Liver (tissue), 3 donors: Measurements from ENCODE around the gene NR2F1.

ENCODE experiments used
- ATF3 ChIP-seq: IDR thresholded peaks from 2 replicates; pipeline ENCODE4 v1.6.1; 2016; ENCODE audit warnings: antibody characterized with exemption
- EGR1 ChIP-seq, 2 donors: IDR thresholded peaks; 2 replicates each; pipeline ENCODE4 v1.6.1; 2016 to 2018; ENCODE audit warnings: antibody characterized with exemption in 2 of 2, low read depth in 2 of 2
- GABPA ChIP-seq, 2 donors: IDR thresholded peaks in 1 of 2; conservative IDR thresholded peaks in 1 of 2; 2 replicates each; pipeline ENCODE4 v1.6.1; 2016; ENCODE audit warnings: antibody characterized with exemption in 2 of 2, mild to moderate bottlenecking in 1 of 2, moderate library complexity in 1 of 2
- HNF4G ChIP-seq: IDR thresholded peaks from 2 replicates; pipeline ENCODE4 v1.6.1; 2016; ENCODE audit warnings: antibody characterized with exemption
- JUND ChIP-seq, 2 donors: IDR thresholded peaks; 2 replicates each; pipeline ENCODE4 v1.6.1; 2016; ENCODE audit warnings: antibody characterized with exemption in 2 of 2
- NR2F2 ChIP-seq: IDR thresholded peaks from 2 replicates; pipeline ENCODE4 v1.6.1; 2016; ENCODE audit warnings: antibody characterized with exemption
- RAD21 ChIP-seq, 2 donors: IDR thresholded peaks; 2 replicates each; pipeline ENCODE4 v1.6.1; 2016; ENCODE audit warnings: antibody characterized with exemption in 2 of 2, mild to moderate bottlenecking in 2 of 2
- TAF1 ChIP-seq: conservative IDR thresholded peaks from 2 replicates; pipeline ENCODE4 v1.6.1; 2016; ENCODE audit warnings: antibody characterized with exemption, mild to moderate bottlenecking
- YY1 ChIP-seq: IDR thresholded peaks from 2 replicates; pipeline ENCODE4 v1.6.1; 2016; ENCODE audit warnings: antibody characterized with exemption, mild to moderate bottlenecking
- TF ChIP-seq, protein P1 (sequence below): fragments of 150-350 bp; IDR thresholded peaks from 2 replicates; pipeline ENCODE4 v1.5.1; 2017; ENCODE audit warnings: improper control_type of control experiment, low read depth, low read length; ENCODE audit not compliant: missing input control
- TF ChIP-seq, protein P2 (sequence below): IDR thresholded peaks from 2 replicates; pipeline ENCODE4 v1.6.1; 2016; ENCODE audit warnings: antibody characterized with exemption
- TF ChIP-seq, protein P3 (sequence below): IDR thresholded peaks from 2 replicates; pipeline ENCODE4 v1.6.1; 2016; ENCODE audit warnings: antibody characterized with exemption
- TF ChIP-seq, protein P4 (sequence below): IDR thresholded peaks from 2 replicates; pipeline ENCODE4 v1.6.1; 2016; ENCODE audit warnings: antibody characterized with exemption, mild to moderate bottlenecking
- donor health status: healthy.
- donor health status: healthy.

- TF ChIP-seq, protein P1, sequence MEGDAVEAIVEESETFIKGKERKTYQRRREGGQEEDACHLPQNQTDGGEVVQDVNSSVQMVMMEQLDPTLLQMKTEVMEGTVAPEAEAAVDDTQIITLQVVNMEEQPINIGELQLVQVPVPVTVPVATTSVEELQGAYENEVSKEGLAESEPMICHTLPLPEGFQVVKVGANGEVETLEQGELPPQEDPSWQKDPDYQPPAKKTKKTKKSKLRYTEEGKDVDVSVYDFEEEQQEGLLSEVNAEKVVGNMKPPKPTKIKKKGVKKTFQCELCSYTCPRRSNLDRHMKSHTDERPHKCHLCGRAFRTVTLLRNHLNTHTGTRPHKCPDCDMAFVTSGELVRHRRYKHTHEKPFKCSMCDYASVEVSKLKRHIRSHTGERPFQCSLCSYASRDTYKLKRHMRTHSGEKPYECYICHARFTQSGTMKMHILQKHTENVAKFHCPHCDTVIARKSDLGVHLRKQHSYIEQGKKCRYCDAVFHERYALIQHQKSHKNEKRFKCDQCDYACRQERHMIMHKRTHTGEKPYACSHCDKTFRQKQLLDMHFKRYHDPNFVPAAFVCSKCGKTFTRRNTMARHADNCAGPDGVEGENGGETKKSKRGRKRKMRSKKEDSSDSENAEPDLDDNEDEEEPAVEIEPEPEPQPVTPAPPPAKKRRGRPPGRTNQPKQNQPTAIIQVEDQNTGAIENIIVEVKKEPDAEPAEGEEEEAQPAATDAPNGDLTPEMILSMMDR, result no peak
- TF ChIP-seq, protein P2, sequence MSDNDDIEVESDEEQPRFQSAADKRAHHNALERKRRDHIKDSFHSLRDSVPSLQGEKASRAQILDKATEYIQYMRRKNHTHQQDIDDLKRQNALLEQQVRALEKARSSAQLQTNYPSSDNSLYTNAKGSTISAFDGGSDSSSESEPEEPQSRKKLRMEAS, result no peak
- TF ChIP-seq, protein P3, sequence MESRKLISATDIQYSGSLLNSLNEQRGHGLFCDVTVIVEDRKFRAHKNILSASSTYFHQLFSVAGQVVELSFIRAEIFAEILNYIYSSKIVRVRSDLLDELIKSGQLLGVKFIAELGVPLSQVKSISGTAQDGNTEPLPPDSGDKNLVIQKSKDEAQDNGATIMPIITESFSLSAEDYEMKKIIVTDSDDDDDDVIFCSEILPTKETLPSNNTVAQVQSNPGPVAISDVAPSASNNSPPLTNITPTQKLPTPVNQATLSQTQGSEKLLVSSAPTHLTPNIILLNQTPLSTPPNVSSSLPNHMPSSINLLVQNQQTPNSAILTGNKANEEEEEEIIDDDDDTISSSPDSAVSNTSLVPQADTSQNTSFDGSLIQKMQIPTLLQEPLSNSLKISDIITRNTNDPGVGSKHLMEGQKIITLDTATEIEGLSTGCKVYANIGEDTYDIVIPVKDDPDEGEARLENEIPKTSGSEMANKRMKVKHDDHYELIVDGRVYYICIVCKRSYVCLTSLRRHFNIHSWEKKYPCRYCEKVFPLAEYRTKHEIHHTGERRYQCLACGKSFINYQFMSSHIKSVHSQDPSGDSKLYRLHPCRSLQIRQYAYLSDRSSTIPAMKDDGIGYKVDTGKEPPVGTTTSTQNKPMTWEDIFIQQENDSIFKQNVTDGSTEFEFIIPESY, result no peak
- TF ChIP-seq RAD21 (IDR thresholded peaks at IDR 0.05) (no peak), GABPA (IDR thresholded peaks at IDR 0.05 in 1 of 2, conservative IDR thresholded peaks at IDR 0.05 in 1 of 2) (no peak), ATF3 (no peak), JUND (IDR thresholded peaks at IDR 0.05) (no peak), YY1 (no peak), NR2F2 (no peak), HNF4G (no peak), EGR1 (IDR thresholded peaks at IDR 0.05; ENCODE audit: low read depth in 2 of 2) (no peak), TAF1 (no peak)
- TF ChIP-seq, protein P4, sequence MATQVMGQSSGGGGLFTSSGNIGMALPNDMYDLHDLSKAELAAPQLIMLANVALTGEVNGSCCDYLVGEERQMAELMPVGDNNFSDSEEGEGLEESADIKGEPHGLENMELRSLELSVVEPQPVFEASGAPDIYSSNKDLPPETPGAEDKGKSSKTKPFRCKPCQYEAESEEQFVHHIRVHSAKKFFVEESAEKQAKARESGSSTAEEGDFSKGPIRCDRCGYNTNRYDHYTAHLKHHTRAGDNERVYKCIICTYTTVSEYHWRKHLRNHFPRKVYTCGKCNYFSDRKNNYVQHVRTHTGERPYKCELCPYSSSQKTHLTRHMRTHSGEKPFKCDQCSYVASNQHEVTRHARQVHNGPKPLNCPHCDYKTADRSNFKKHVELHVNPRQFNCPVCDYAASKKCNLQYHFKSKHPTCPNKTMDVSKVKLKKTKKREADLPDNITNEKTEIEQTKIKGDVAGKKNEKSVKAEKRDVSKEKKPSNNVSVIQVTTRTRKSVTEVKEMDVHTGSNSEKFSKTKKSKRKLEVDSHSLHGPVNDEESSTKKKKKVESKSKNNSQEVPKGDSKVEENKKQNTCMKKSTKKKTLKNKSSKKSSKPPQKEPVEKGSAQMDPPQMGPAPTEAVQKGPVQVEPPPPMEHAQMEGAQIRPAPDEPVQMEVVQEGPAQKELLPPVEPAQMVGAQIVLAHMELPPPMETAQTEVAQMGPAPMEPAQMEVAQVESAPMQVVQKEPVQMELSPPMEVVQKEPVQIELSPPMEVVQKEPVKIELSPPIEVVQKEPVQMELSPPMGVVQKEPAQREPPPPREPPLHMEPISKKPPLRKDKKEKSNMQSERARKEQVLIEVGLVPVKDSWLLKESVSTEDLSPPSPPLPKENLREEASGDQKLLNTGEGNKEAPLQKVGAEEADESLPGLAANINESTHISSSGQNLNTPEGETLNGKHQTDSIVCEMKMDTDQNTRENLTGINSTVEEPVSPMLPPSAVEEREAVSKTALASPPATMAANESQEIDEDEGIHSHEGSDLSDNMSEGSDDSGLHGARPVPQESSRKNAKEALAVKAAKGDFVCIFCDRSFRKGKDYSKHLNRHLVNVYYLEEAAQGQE, result no peak
These were observed 21.9 kb downstream of the NR2F1 start for GRCh38 chr5:93604644-93605515.
